Neuronal stem cell (in vitro differentiated cells): ENCODE data around the gene SAV1.
A peak's percentile ranks its signal among the peaks of the same experiment; 100 is the strongest.

Experiments used
- DNase-seq: peaks from one replicate; pipeline ENCODE4 v3.0.0-alpha.2; 2013; ENCODE audit warnings: low spot score
- H2AFZ ChIP-seq: one replicate; pipeline ENCODE4 v1.6.1; 2013; ENCODE audit warnings: mild to moderate bottlenecking, low read length, inconsistent platforms
- H2AK5ac ChIP-seq: 2 replicates; pipeline ENCODE4 v1.6.1; 2013; ENCODE audit warnings: low read depth, mild to moderate bottlenecking, inconsistent platforms, low read length, moderate library complexity, mixed read lengths
- H2BK120ac ChIP-seq: 2 replicates; pipeline ENCODE4 v1.6.1; 2013; ENCODE audit warnings: low read depth, mild to moderate bottlenecking, inconsistent platforms, low read length, moderate library complexity, mixed read lengths
- H2BK12ac ChIP-seq: one replicate; pipeline ENCODE4 v1.6.1; 2013; ENCODE audit warnings: low read length, inconsistent platforms
- H2BK15ac ChIP-seq: 2 replicates; pipeline ENCODE4 v1.6.1; 2013; ENCODE audit warnings: mild to moderate bottlenecking, low read length, inconsistent platforms, mixed read lengths
- H2BK5ac ChIP-seq: one replicate; pipeline ENCODE4 v1.6.1; 2013; ENCODE audit warnings: inconsistent platforms, mild to moderate bottlenecking, low read length, moderate library complexity
- H3K14ac ChIP-seq: one replicate; pipeline ENCODE4 v1.6.1; 2013; ENCODE audit warnings: low read length, inconsistent platforms
- H3K18ac ChIP-seq: 2 replicates; pipeline ENCODE4 v1.6.1; 2013; ENCODE audit warnings: low read length, inconsistent platforms
- H3K23ac ChIP-seq: 2 replicates; pipeline ENCODE4 v1.6.1; 2013; ENCODE audit warnings: low read depth, mild to moderate bottlenecking, mixed read lengths, low read length, inconsistent platforms; ENCODE audit not compliant: poor library complexity
- H3K27ac ChIP-seq: replicated peaks from 3 replicates; pipeline ENCODE4 v1.5.1; 2013; ENCODE audit warnings: low read length, inconsistent platforms
- H3K27me3 ChIP-seq, 3 experiments: 2 replicates each; pipeline ENCODE4 v1.6.1; 2013; ENCODE audit warnings: low read length in 3 of 3, mild to moderate bottlenecking in 2 of 3, inconsistent platforms in 1 of 3, low read depth in 1 of 3, mixed read lengths in 1 of 3, moderate library complexity in 1 of 3; ENCODE audit not compliant: control insufficient read depth in 3 of 3, insufficient read depth in 3 of 3
- H3K36me3 ChIP-seq, 2 donors: replicated peaks in 1 of 2; 2 replicates each; pipeline ENCODE4 v1.6.1; 2013; ENCODE audit warnings: low read length in 2 of 2; ENCODE audit not compliant: control insufficient read depth in 2 of 2, insufficient read depth in 2 of 2
- H3K4ac ChIP-seq: 2 replicates; pipeline ENCODE4 v1.6.1; 2013; ENCODE audit warnings: inconsistent platforms, mild to moderate bottlenecking, low read length, moderate library complexity
- H3K4me1 ChIP-seq, 2 donors: 1 replicate in 1 of 2; 2 replicates in 1 of 2; pipeline ENCODE4 v1.6.1; 2013; ENCODE audit warnings: low read length in 2 of 2, low read depth in 1 of 2; ENCODE audit not compliant: control insufficient read depth in 2 of 2, insufficient read depth in 1 of 2
- H3K4me2 ChIP-seq: one replicate; pipeline ENCODE4 v1.6.1; 2013; ENCODE audit warnings: mild to moderate bottlenecking, low read length, inconsistent platforms; ENCODE audit not compliant: insufficient read depth, poor library complexity, severe bottlenecking
- H3K4me3 ChIP-seq, 2 donors: 2 replicates each; pipeline ENCODE4 v1.5.1; 2013; ENCODE audit warnings: low read length in 2 of 2, mild to moderate bottlenecking in 2 of 2, inconsistent platforms in 1 of 2, moderate library complexity in 1 of 2
- H3K79me1 ChIP-seq: one replicate; pipeline ENCODE4 v1.6.1; 2013; ENCODE audit warnings: low read depth, mild to moderate bottlenecking, inconsistent platforms, low read length, moderate library complexity
- H3K9ac ChIP-seq: one replicate; pipeline ENCODE4 v1.6.1; 2013; ENCODE audit warnings: mild to moderate bottlenecking, low read depth, low read length, inconsistent platforms; ENCODE audit not compliant: poor library complexity
- H3K9me3 ChIP-seq, 2 donors: replicated peaks in 1 of 2; 2 replicates each; pipeline versions ENCODE3 to v1.6.1; 2013; ENCODE audit warnings: low read length in 2 of 2, mild to moderate bottlenecking in 2 of 2, inconsistent platforms in 1 of 2, low read depth in 1 of 2, mixed read lengths in 1 of 2, moderate library complexity in 1 of 2; ENCODE audit not compliant: control insufficient read depth in 2 of 2, insufficient read depth in 1 of 2
- H4K8ac ChIP-seq: one replicate; pipeline ENCODE4 v1.6.1; 2013; ENCODE audit warnings: low read depth, mild to moderate bottlenecking, inconsistent platforms, low read length, moderate library complexity
- H4K91ac ChIP-seq: one replicate; pipeline ENCODE4 v1.6.1; 2013; ENCODE audit warnings: low read length, low read depth, mild to moderate bottlenecking, inconsistent platforms; ENCODE audit not compliant: poor library complexity
- WGBS, 2 donors: extraction: QIAGEN DNeasy Blood & Tissue Kit; methylation state at CpG; one replicate each; pipeline ENCODE4 v1.1.7; 2013; ENCODE audit warnings: missing lambda C conversion rate in 2 of 2, mixed read lengths in 1 of 2; ENCODE audit not compliant: insufficient read length in 2 of 2, insufficient replicate concordance in 1 of 2; ENCODE audit errors: extremely low coverage in 2 of 2; 5-methylcytosine and 5-hydroxymethylcytosine counted together

Gene SAV1

GRCh38 chr14:50669441-50669986 lies 1.4 kb upstream of the SAV1 start:
- no peak overlapping the region for H3K14ac ChIP-seq

GRCh38 chr14:50668826-50669143 lies 679 bp upstream of the SAV1 start:
- Histone ChIP-seq H3K4me2 (peak overlapping the region; percentile 74), H4K91ac (no peak overlapping the region), H3K9ac (no peak overlapping the region), H3K14ac (no peak overlapping the region), H2BK12ac (no peak overlapping the region), H3K4me3 (peak overlapping the region; percentile 59 to 89), H3K4ac (no peak overlapping the region), H3K36me3 (peaks cover 2 to 11% of the 10 kb centered on the region in 2 donors), H2BK120ac (no peak overlapping the region), H3K23ac (no peak overlapping the region), H2BK5ac (no peak overlapping the region), H4K8ac (no peak overlapping the region), H3K27ac (peak overlapping the region; percentile 92), H2AK5ac (no peak overlapping the region), H3K4me1 (peaks cover 7 to 15% of the 10 kb centered on the region in 2 donors), H3K9me3 (no peaks in the 10 kb centered on the region), H3K18ac (no peak overlapping the region), H3K27me3 (no peaks in the 10 kb centered on the region), H2AFZ (peak overlapping the region; percentile 93), H2BK15ac (no peak overlapping the region), H3K79me1 (no peaks in the 10 kb centered on the region)
- no CpG with 5 or more reads among the region's 6 CpGs for WGBS, 2 donors
- DNase-seq = no peak

More at GRCh38 chr14:50669441-50669986, 1.4 kb upstream of the SAV1 start:
- Histone ChIP-seq H4K8ac (no peak overlapping the region), H2BK5ac (no peak overlapping the region), H3K4me2 (no peak overlapping the region), H3K27ac (no peak overlapping the region), H3K4ac (no peak overlapping the region), H3K18ac (no peak overlapping the region), H2AFZ (peak overlapping the region; percentile 93), H2BK120ac (no peak overlapping the region), H3K79me1 (no peaks in the 10 kb centered on the region), H2BK15ac (no peak overlapping the region), H4K91ac (no peak overlapping the region), H3K9me3 (no peaks in the 10 kb centered on the region), H3K36me3 (peaks cover 2 to 4% of the 10 kb centered on the region in 2 donors), H2BK12ac (no peak overlapping the region), H3K9ac (no peak overlapping the region), H3K4me1 (peaks cover 7 to 15% of the 10 kb centered on the region in 2 donors), H2AK5ac (no peak overlapping the region), H3K23ac (no peak overlapping the region), H3K27me3 (no peaks in the 10 kb centered on the region), H3K4me3 (no peak overlapping the region)
- DNase-seq = peak; percentile 27
- no CpG with 5 or more reads among the region's 4 CpGs for WGBS, 2 donors

- no CpG with 5 or more reads among the region's 25 CpGs for WGBS, 2 donors
- no peak overlapping the region for H2BK12ac ChIP-seq
- H3K79me1 ChIP-seq = no peaks in the 10 kb centered on the region
- peaks cover 7 to 15% of the 10 kb centered on the region in 2 donors for H3K4me1 ChIP-seq
- H3K4me3 ChIP-seq = peak overlapping the region; percentile 59 to 89
- no peak overlapping the region for H2BK120ac ChIP-seq
- no peak overlapping the region for H2AK5ac ChIP-seq
- no peak overlapping the region for H4K91ac ChIP-seq
- peak overlapping the region; percentile 98 for H3K18ac ChIP-seq
- no peak overlapping the region for H3K14ac ChIP-seq
- peaks cover 2 to 19% of the 10 kb centered on the region in 2 donors for H3K36me3 ChIP-seq
- no peak overlapping the region for H2BK15ac ChIP-seq
- H3K9ac ChIP-seq = peak overlapping the region; percentile 94
- H3K27me3 ChIP-seq = no peaks in the 10 kb centered on the region
- H2BK5ac ChIP-seq = peak overlapping the region; percentile 68
- no peaks in the 10 kb centered on the region for H3K9me3 ChIP-seq
- DNase-seq = peak; percentile 18
- H2AFZ ChIP-seq = peak overlapping the region; percentile 93
- H3K27ac ChIP-seq = peak overlapping the region; percentile 92
- peak overlapping the region; percentile 74 for H3K4me2 ChIP-seq
- peak overlapping the region; percentile 95 for H3K23ac ChIP-seq
- no peak overlapping the region for H3K4ac ChIP-seq
- peak overlapping the region; percentile 17 for H4K8ac ChIP-seq
Observed at GRCh38 chr14:50667684-50667995, 466 bp downstream of the SAV1 start.

GRCh38 chr14:50666772-50667683 lies 1.1 kb downstream of the SAV1 start:
- peak overlapping the region; percentile 93 for H2AFZ ChIP-seq
- H3K18ac ChIP-seq = no peak overlapping the region
- peak; percentile 30 for DNase-seq
- no peak overlapping the region for H2BK15ac ChIP-seq
- H3K79me1 ChIP-seq = no peaks in the 10 kb centered on the region
- no peak overlapping the region for H4K91ac ChIP-seq
- no peak overlapping the region for H3K4ac ChIP-seq
- peaks cover 7 to 15% of the 10 kb centered on the region in 2 donors for H3K4me1 ChIP-seq
- no peaks in the 10 kb centered on the region for H3K9me3 ChIP-seq
- H3K23ac ChIP-seq = no peak overlapping the region
- H3K4me2 ChIP-seq = peak overlapping the region; percentile 74
- peak overlapping the region; percentile 59 to 89 for H3K4me3 ChIP-seq
- H3K9ac ChIP-seq = no peak overlapping the region
- no peak overlapping the region for H2BK120ac ChIP-seq
- no peak overlapping the region for H3K14ac ChIP-seq
- peaks cover 2 to 23% of the 10 kb centered on the region in 2 donors for H3K36me3 ChIP-seq
- no peak overlapping the region for H2BK5ac ChIP-seq
- H3K27ac ChIP-seq = peak overlapping the region; percentile 92
- WGBS, 2 donors = no CpG with 5 or more reads among the region's 20 CpGs
- H2AK5ac ChIP-seq = no peak overlapping the region
- no peak overlapping the region for H2BK12ac ChIP-seq
- H4K8ac ChIP-seq = no peak overlapping the region
- no peaks in the 10 kb centered on the region for H3K27me3 ChIP-seq
